ENCODE results near the gene OPN5. TPM values are rescaled to one million over a fixed set of nuclear protein-coding genes. Genes with fewer than 3 reads are reported as not detected.

OPN5 gene
- total and polyA plus RNA-seq, 2 experiments from 2014 or later, result not detected

- TF ChIP-seq REST (IDR thresholded peaks at IDR 0.05; ENCODE audit: unreplicated experiment) (no peak), NANOG (IDR thresholded peaks at IDR 0.05; ENCODE audit: borderline replicate concordance) (no peak), ETS1 (IDR thresholded peaks at IDR 0.05) (no peak), JUNB (IDR thresholded peaks at IDR 0.05; ENCODE audit: unreplicated experiment) (no peak)
Observed at GRCh38 chr6:47809873-47810272, 28.0 kb downstream of the OPN5 start (continued).

GRCh38 chr6:47810885-47811284 is 29.1 kb downstream of the OPN5 start:
- no peaks in the 10 kb centered on the region for H3K4me1 ChIP-seq (ENCODE audit: insufficient read depth)
- ATAC-seq (peak; percentile 88), DNase-seq (ENCODE audit: low spot score) (peak; percentile 46)
- H2AFZ ChIP-seq, result peak overlapping the region; percentile 70; the same call in 1 of the 2 replicates
- Mint-ChIP-seq H3K36me3 (ENCODE audit: low read depth) (no peaks in the 10 kb centered on the region), H3K27ac (no peak overlapping the region), H3K27me3 (ENCODE audit: insufficient read depth, low read depth, poor library complexity) (no peaks in the 10 kb centered on the region), H3K9me3 (no peaks in the 10 kb centered on the region), H3K4me1 (peaks cover 4% of the 10 kb centered on the region; the same call in 1 of the 3 replicates), H3K4me3 (no peak overlapping the region)
- no peak overlapping the region for H3K27ac ChIP-seq (ENCODE audit: low read depth)
- H3K79me2 ChIP-seq (replicated peaks; ENCODE audit: insufficient read depth), result no peaks in the 10 kb centered on the region
- H3F3A ChIP-seq (replicated peaks; ENCODE audit: low read depth), result no peaks in the 10 kb centered on the region
- H4K20me1 ChIP-seq (replicated peaks; ENCODE audit: insufficient read depth), result no peaks in the 10 kb centered on the region
- TF ChIP-seq CTCF (conservative IDR thresholded peaks at IDR 0.05; ENCODE audit: low read depth in 2 of 2) (peak; percentile 48 to 66), REST (IDR thresholded peaks at IDR 0.05; ENCODE audit: unreplicated experiment) (no peak), NANOG (IDR thresholded peaks at IDR 0.05; ENCODE audit: borderline replicate concordance) (no peak), JUNB (IDR thresholded peaks at IDR 0.05; ENCODE audit: unreplicated experiment) (no peak), ETS1 (IDR thresholded peaks at IDR 0.05) (no peak)
- H3K4me3 ChIP-seq, result no peak overlapping the region
- H3K4me2 ChIP-seq, result no peak overlapping the region
- H3K27me3 ChIP-seq (ENCODE audit: insufficient read depth), result no peaks in the 10 kb centered on the region
- H3K36me3 ChIP-seq (ENCODE audit: insufficient read depth), result no peaks in the 10 kb centered on the region
- H3K9me2 ChIP-seq (ENCODE audit: insufficient read depth), result no peaks in the 10 kb centered on the region

All from GM23338 (cell line).